ENCODE measurements around the gene PCK1. TPM values are rescaled to one million over a fixed set of nuclear protein-coding genes. Genes with fewer than 3 reads are reported as not detected.

Gene PCK1
- total and polyA plus RNA-seq, 2 of the 13 experiments (the other 11 are each of a cell fraction or from before 2014, with no cell fraction given): 6.5 to 12.6 TPM

GRCh38 chr20:57563522-57563921 is 2.6 kb downstream of the PCK1 start:
- H3K9ac ChIP-seq (ENCODE audit: insufficient read depth, low read depth, low read length): no peak overlapping the region
- H3K4me3 ChIP-seq (replicated peaks in 1 of 3; ENCODE audit: insufficient read depth in 1 of 3, low read depth in 2 of 3, low read length in 3 of 3): peak overlapping the region in 1 of 3 experiments; percentile 30; a peak in 1 of 6 replicates
- no peaks in the 10 kb centered on the region; the same call in 1 of the 2 replicates for H4K20me1 ChIP-seq (ENCODE audit: insufficient read depth, low read length)
- H3K4me2 ChIP-seq (ENCODE audit: low read depth, low read length): peak overlapping the region; percentile 77; the same call in 1 of the 2 replicates
- peaks cover 10% of the 10 kb centered on the region for H3K79me2 ChIP-seq (ENCODE audit: insufficient read depth, low read length)
- H3K36me3 ChIP-seq (replicated peaks in 1 of 2; ENCODE audit: control insufficient read depth in 1 of 2, insufficient read depth in 2 of 2, low read length in 2 of 2): peaks cover 0 to 22% of the 10 kb centered on the region in 2 experiments; a peak in 2 of 5 replicates
- ChIA-PET CTCF (ENCODE audit: low intra/inter-chr PET ratio, low total read pairs) (no interaction called here), POLR2A (no interaction called here)
- no peak for FAIRE-seq
- peaks cover 93% of the 10 kb centered on the region for H3K4me1 ChIP-seq (ENCODE audit: insufficient read depth, low read length)
- no peaks in the 10 kb centered on the region; a peak in 3 of 5 replicates for H3K27me3 ChIP-seq (ENCODE audit: control insufficient read depth in 1 of 2, insufficient read depth in 2 of 2, low read length in 2 of 2)
- no peak overlapping the region for H2AFZ ChIP-seq (ENCODE audit: low read length)
- ATAC-seq: no peak
- no peaks in the 10 kb centered on the region for H3K9me3 ChIP-seq (ENCODE audit: low read length)
- in situ Hi-C loops (cut with HindIII; ENCODE audit: extremely low pct_ligation_motif_present, low pct_unique_long_range_greater_than_20kb): no loop called here
- peak; percentile 16; the same call in 1 of the 2 replicates for TF ChIP-seq POLR2AphosphoS5 (IDR thresholded peaks at IDR 0.05; ENCODE audit: low read depth, low read length)
- 0 out of 2 replicates have a peak, but pooled peaks have one; percentile 89 for TF ChIP-seq POLR2AphosphoS2 (IDR thresholded peaks at IDR 0.05; ENCODE audit: low read depth, low read length)
- TF ChIP-seq POLR2A (IDR thresholded peaks at IDR 0.05; ENCODE audit: insufficient read depth in 1 of 2, low read depth in 2 of 2, low read length in 2 of 2): peak in 1 of 2 experiments; percentile 40; a peak in 1 of 4 replicates
- TF ChIP-seq NFIC (IDR thresholded peaks at IDR 0.05; ENCODE audit: low read length): no peak
- no TSS peak for BruUV-seq (replicated peaks)
- intact Hi-C loops (cut with micrococcal nuclease; ENCODE audit: unreplicated experiment): no loop called here
- WGBS (ENCODE audit: low lambda C conversion rate): 97% methylated on average over 12 of the region's 12 CpGs
- DNase-seq (ENCODE audit: low spot score): no peak
- H3K27ac ChIP-seq (ENCODE audit: extremely low read length, insufficient read depth, low read length): no peak overlapping the region

GRCh38 chr20:57564180-57564802 is 3.4 kb downstream of the PCK1 start:
- peaks cover 0 to 22% of the 10 kb centered on the region in 2 experiments; a peak in 2 of 5 replicates for H3K36me3 ChIP-seq (replicated peaks in 1 of 2; ENCODE audit: control insufficient read depth in 1 of 2, insufficient read depth in 2 of 2, low read length in 2 of 2)
- ChIA-PET CTCF (ENCODE audit: low intra/inter-chr PET ratio, low total read pairs) (no interaction called here), POLR2A (interaction anchor here (1.3 to 4.9 kb wide), 2 partner anchors 14 to 16 kb away, joined by 4 to 26 read pairs; no protein-coding TSS in a partner anchor)
- no peak for DNase-seq (ENCODE audit: low spot score)
- no peak overlapping the region for H2AFZ ChIP-seq (ENCODE audit: low read length)
- no peak for FAIRE-seq
- no peak for ATAC-seq
- no peaks in the 10 kb centered on the region; the same call in 1 of the 2 replicates for H4K20me1 ChIP-seq (ENCODE audit: insufficient read depth, low read length)
- peak overlapping the region; percentile 3 for H3K27ac ChIP-seq (ENCODE audit: extremely low read length, insufficient read depth, low read length)
- peaks cover 0 to 4% of the 10 kb centered on the region in 2 experiments; a peak in 4 of 5 replicates for H3K27me3 ChIP-seq (ENCODE audit: control insufficient read depth in 1 of 2, insufficient read depth in 2 of 2, low read length in 2 of 2)
- peak overlapping the region; percentile 4; the same call in 1 of the 2 replicates for H3K9ac ChIP-seq (ENCODE audit: insufficient read depth, low read depth, low read length)
- peak overlapping the region; percentile 23; the same call in 1 of the 2 replicates for H3K4me2 ChIP-seq (ENCODE audit: low read depth, low read length)
- H3K4me3 ChIP-seq (replicated peaks in 1 of 3; ENCODE audit: insufficient read depth in 1 of 3, low read depth in 2 of 3, low read length in 3 of 3): peak overlapping the region in 1 of 3 experiments; percentile 13; a peak in 1 of 6 replicates
- WGBS (ENCODE audit: low lambda C conversion rate): 93% methylated on average over 14 of the region's 14 CpGs
- in situ Hi-C loops (cut with HindIII; ENCODE audit: extremely low pct_ligation_motif_present, low pct_unique_long_range_greater_than_20kb) (no loop called here), intact Hi-C loops (cut with micrococcal nuclease; ENCODE audit: unreplicated experiment) (no loop called here)
- no TSS peak for BruUV-seq (replicated peaks)
- H3K9me3 ChIP-seq (ENCODE audit: low read length): no peaks in the 10 kb centered on the region
- peaks cover 93% of the 10 kb centered on the region for H3K4me1 ChIP-seq (ENCODE audit: insufficient read depth, low read length)
- peaks cover 10% of the 10 kb centered on the region for H3K79me2 ChIP-seq (ENCODE audit: insufficient read depth, low read length)
- 0 out of 2 replicates have a peak, but pooled peaks have one; percentile 18 for TF ChIP-seq SSRP1 (CRISPR knock-in tag; IDR thresholded peaks at IDR 0.05)
- peak; percentile 42; the same call in 1 of the 2 replicates for TF ChIP-seq SP2 (CRISPR knock-in tag; IDR thresholded peaks at IDR 0.05)
- 0 out of 2 replicates have a peak, but pooled peaks have one; percentile 20 for TF ChIP-seq UBTF (CRISPR knock-in tag; IDR thresholded peaks at IDR 0.05)
- TF ChIP-seq POLR2AphosphoS5 (IDR thresholded peaks at IDR 0.05; ENCODE audit: low read depth, low read length): peak; percentile 25; the same call in 1 of the 2 replicates
- peak; percentile 42; the same call in 1 of the 2 replicates for TF ChIP-seq ZC3H13 (CRISPR knock-in tag; IDR thresholded peaks at IDR 0.05)
- no peak for TF ChIP-seq KAT8 (CRISPR knock-in tag; IDR thresholded peaks at IDR 0.05)
- 0 out of 2 replicates have a peak, but pooled peaks have one; percentile 28 for TF ChIP-seq ZNF607 (CRISPR knock-in tag; IDR thresholded peaks at IDR 0.05; ENCODE audit: borderline replicate concordance)
- peak in 1 of 2 experiments; percentile 62; a peak in 3 of 4 replicates for TF ChIP-seq POLR2A (IDR thresholded peaks at IDR 0.05; ENCODE audit: insufficient read depth in 1 of 2, low read depth in 2 of 2, low read length in 2 of 2)
